Neuronal stem cell (in vitro differentiated cells): ENCODE measurements around the gene MTHFD2L.
A peak's percentile ranks its signal among the peaks of the same experiment; 100 is the strongest.

Source experiments
- DNase-seq: peaks from one replicate; pipeline ENCODE4 v3.0.0-alpha.2; 2013; ENCODE audit warnings: low spot score
- H2AFZ ChIP-seq: one replicate; pipeline ENCODE4 v1.6.1; 2013; ENCODE audit warnings: mild to moderate bottlenecking, low read length, inconsistent platforms
- H2AK5ac ChIP-seq: 2 replicates; pipeline ENCODE4 v1.6.1; 2013; ENCODE audit warnings: low read depth, mild to moderate bottlenecking, inconsistent platforms, low read length, moderate library complexity, mixed read lengths
- H2BK120ac ChIP-seq: 2 replicates; pipeline ENCODE4 v1.6.1; 2013; ENCODE audit warnings: low read depth, mild to moderate bottlenecking, inconsistent platforms, low read length, moderate library complexity, mixed read lengths
- H2BK12ac ChIP-seq: one replicate; pipeline ENCODE4 v1.6.1; 2013; ENCODE audit warnings: low read length, inconsistent platforms
- H2BK15ac ChIP-seq: 2 replicates; pipeline ENCODE4 v1.6.1; 2013; ENCODE audit warnings: mild to moderate bottlenecking, low read length, inconsistent platforms, mixed read lengths
- H2BK5ac ChIP-seq: one replicate; pipeline ENCODE4 v1.6.1; 2013; ENCODE audit warnings: inconsistent platforms, mild to moderate bottlenecking, low read length, moderate library complexity
- H3K14ac ChIP-seq: one replicate; pipeline ENCODE4 v1.6.1; 2013; ENCODE audit warnings: low read length, inconsistent platforms
- H3K18ac ChIP-seq: 2 replicates; pipeline ENCODE4 v1.6.1; 2013; ENCODE audit warnings: low read length, inconsistent platforms
- H3K23ac ChIP-seq: 2 replicates; pipeline ENCODE4 v1.6.1; 2013; ENCODE audit warnings: low read depth, mild to moderate bottlenecking, mixed read lengths, low read length, inconsistent platforms; ENCODE audit not compliant: poor library complexity
- H3K27ac ChIP-seq: replicated peaks from 3 replicates; pipeline ENCODE4 v1.5.1; 2013; ENCODE audit warnings: low read length, inconsistent platforms
- H3K27me3 ChIP-seq, 3 experiments: 2 replicates each; pipeline ENCODE4 v1.6.1; 2013; ENCODE audit warnings: low read length in 3 of 3, mild to moderate bottlenecking in 2 of 3, inconsistent platforms in 1 of 3, low read depth in 1 of 3, mixed read lengths in 1 of 3, moderate library complexity in 1 of 3; ENCODE audit not compliant: control insufficient read depth in 3 of 3, insufficient read depth in 3 of 3
- H3K36me3 ChIP-seq, 2 donors: replicated peaks in 1 of 2; 2 replicates each; pipeline ENCODE4 v1.6.1; 2013; ENCODE audit warnings: low read length in 2 of 2; ENCODE audit not compliant: control insufficient read depth in 2 of 2, insufficient read depth in 2 of 2
- H3K4ac ChIP-seq: 2 replicates; pipeline ENCODE4 v1.6.1; 2013; ENCODE audit warnings: inconsistent platforms, mild to moderate bottlenecking, low read length, moderate library complexity
- H3K4me1 ChIP-seq, 2 donors: 1 replicate in 1 of 2; 2 replicates in 1 of 2; pipeline ENCODE4 v1.6.1; 2013; ENCODE audit warnings: low read length in 2 of 2, low read depth in 1 of 2; ENCODE audit not compliant: control insufficient read depth in 2 of 2, insufficient read depth in 1 of 2
- H3K4me2 ChIP-seq: one replicate; pipeline ENCODE4 v1.6.1; 2013; ENCODE audit warnings: mild to moderate bottlenecking, low read length, inconsistent platforms; ENCODE audit not compliant: insufficient read depth, poor library complexity, severe bottlenecking
- H3K4me3 ChIP-seq, 2 donors: 2 replicates each; pipeline ENCODE4 v1.5.1; 2013; ENCODE audit warnings: low read length in 2 of 2, mild to moderate bottlenecking in 2 of 2, inconsistent platforms in 1 of 2, moderate library complexity in 1 of 2
- H3K79me1 ChIP-seq: one replicate; pipeline ENCODE4 v1.6.1; 2013; ENCODE audit warnings: low read depth, mild to moderate bottlenecking, inconsistent platforms, low read length, moderate library complexity
- H3K9ac ChIP-seq: one replicate; pipeline ENCODE4 v1.6.1; 2013; ENCODE audit warnings: mild to moderate bottlenecking, low read depth, low read length, inconsistent platforms; ENCODE audit not compliant: poor library complexity
- H3K9me3 ChIP-seq, 2 donors: replicated peaks in 1 of 2; 2 replicates each; pipeline versions ENCODE3 to v1.6.1; 2013; ENCODE audit warnings: low read length in 2 of 2, mild to moderate bottlenecking in 2 of 2, inconsistent platforms in 1 of 2, low read depth in 1 of 2, mixed read lengths in 1 of 2, moderate library complexity in 1 of 2; ENCODE audit not compliant: control insufficient read depth in 2 of 2, insufficient read depth in 1 of 2
- H4K8ac ChIP-seq: one replicate; pipeline ENCODE4 v1.6.1; 2013; ENCODE audit warnings: low read depth, mild to moderate bottlenecking, inconsistent platforms, low read length, moderate library complexity
- H4K91ac ChIP-seq: one replicate; pipeline ENCODE4 v1.6.1; 2013; ENCODE audit warnings: low read length, low read depth, mild to moderate bottlenecking, inconsistent platforms; ENCODE audit not compliant: poor library complexity
- WGBS, 2 donors: extraction: QIAGEN DNeasy Blood & Tissue Kit; methylation state at CpG; one replicate each; pipeline ENCODE4 v1.1.7; 2013; ENCODE audit warnings: missing lambda C conversion rate in 2 of 2, mixed read lengths in 1 of 2; ENCODE audit not compliant: insufficient read length in 2 of 2, insufficient replicate concordance in 1 of 2; ENCODE audit errors: extremely low coverage in 2 of 2; 5-methylcytosine and 5-hydroxymethylcytosine counted together

MTHFD2L gene

GRCh38 chr4:74112399-74113105 lies 45.4 kb upstream of the MTHFD2L start:
- Histone ChIP-seq H3K18ac (no peak overlapping the region), H3K36me3 (no peaks in the 10 kb centered on the region), H2BK120ac (no peak overlapping the region), H3K4me2 (no peak overlapping the region), H3K23ac (no peak overlapping the region), H3K27me3 (no peaks in the 10 kb centered on the region), H3K4me3 (no peak overlapping the region), H3K14ac (peak overlapping the region; percentile 84), H3K9me3 (no peaks in the 10 kb centered on the region), H2AK5ac (no peak overlapping the region), H4K91ac (no peak overlapping the region), H3K4me1 (peaks cover 0 to 19% of the 10 kb centered on the region in 2 donors), H3K27ac (no peak overlapping the region), H3K9ac (no peak overlapping the region), H3K79me1 (no peaks in the 10 kb centered on the region), H4K8ac (no peak overlapping the region), H2BK5ac (no peak overlapping the region), H2BK15ac (no peak overlapping the region), H3K4ac (no peak overlapping the region), H2AFZ (peak overlapping the region; percentile 57), H2BK12ac (no peak overlapping the region)
- no peak for DNase-seq
- WGBS, 2 donors = no CpG with 5 or more reads among the region's 3 CpGs

DNA sequence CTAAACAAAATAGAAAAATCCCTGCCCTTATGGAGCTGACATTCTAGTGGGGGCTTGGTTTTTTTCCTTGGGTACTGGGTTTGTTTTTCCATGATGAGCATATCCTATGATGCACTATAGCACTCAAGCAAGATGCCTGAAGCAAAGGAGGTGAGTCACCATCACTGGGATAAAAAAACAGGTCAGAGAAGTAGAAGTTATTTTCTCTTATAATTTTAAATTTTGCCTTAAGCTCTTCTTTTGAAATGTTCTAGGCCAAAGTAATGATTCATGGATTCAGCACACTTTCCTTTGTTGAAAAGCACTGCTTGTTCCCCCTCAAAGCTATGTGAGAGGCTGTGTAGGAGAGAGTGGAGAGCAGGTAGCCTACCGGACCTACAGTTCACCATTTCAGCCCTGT lies 43.7 kb upstream of the MTHFD2L start:
- H4K91ac ChIP-seq = no peak overlapping the region
- H3K18ac ChIP-seq = no peak overlapping the region
- H3K9me3 ChIP-seq = peaks cover 2 to 9% of the 10 kb centered on the region in 2 donors
- no peaks in the 10 kb centered on the region for H3K36me3 ChIP-seq
- no peaks in the 10 kb centered on the region for H3K27me3 ChIP-seq
- H2BK120ac ChIP-seq = no peak overlapping the region
- H2AK5ac ChIP-seq = no peak overlapping the region
- no peak overlapping the region for H2BK12ac ChIP-seq
- DNase-seq = no peak
- no peak overlapping the region for H2BK5ac ChIP-seq
- no peak overlapping the region for H4K8ac ChIP-seq
- H3K4me3 ChIP-seq = no peak overlapping the region
- H3K9ac ChIP-seq = no peak overlapping the region
- no peak overlapping the region for H3K23ac ChIP-seq
- H3K79me1 ChIP-seq = no peaks in the 10 kb centered on the region
- H3K4me2 ChIP-seq = no peak overlapping the region
- WGBS, 2 donors = no CpG with 5 or more reads among the region's 1 CpG
- H3K14ac ChIP-seq = no peak overlapping the region
- H3K4ac ChIP-seq = no peak overlapping the region
- peaks cover 0 to 8% of the 10 kb centered on the region in 2 donors for H3K4me1 ChIP-seq
- H2AFZ ChIP-seq = no peak overlapping the region
- no peak overlapping the region for H3K27ac ChIP-seq
- H2BK15ac ChIP-seq = no peak overlapping the region

DNA sequence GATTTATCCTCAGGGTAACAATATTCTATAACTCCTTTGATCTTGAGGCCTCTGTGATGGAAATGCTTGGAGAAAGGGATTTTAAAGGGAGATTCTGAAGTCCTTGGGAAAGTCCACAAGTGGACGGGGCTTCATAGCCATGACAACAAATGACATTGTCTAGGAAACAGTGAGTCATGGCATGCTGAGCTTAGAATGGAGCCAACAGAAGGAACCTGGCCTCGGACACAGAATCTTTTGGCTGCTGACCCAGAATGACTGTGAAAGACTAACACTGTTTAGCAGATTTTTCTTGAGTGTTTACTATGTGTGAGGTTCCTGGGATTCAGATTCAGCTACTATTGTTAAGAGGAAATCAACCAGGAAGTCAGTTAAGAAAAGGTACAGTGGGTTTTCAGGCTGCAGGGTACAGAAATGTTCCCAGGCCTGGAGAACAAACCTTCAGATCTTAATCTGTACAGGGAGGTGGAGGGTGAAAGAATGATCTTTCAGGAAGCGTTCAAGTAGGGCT lies 40.8 kb upstream of the MTHFD2L start:
- Histone ChIP-seq H3K9me3 (peaks cover 2 to 13% of the 10 kb centered on the region in 2 donors), H3K27ac (no peak overlapping the region), H3K23ac (no peak overlapping the region), H2BK12ac (no peak overlapping the region), H3K4me1 (peaks cover 0 to 5% of the 10 kb centered on the region in 2 donors), H3K27me3 (no peaks in the 10 kb centered on the region), H3K4ac (no peak overlapping the region), H3K36me3 (no peaks in the 10 kb centered on the region), H2AK5ac (no peak overlapping the region), H4K8ac (no peak overlapping the region), H3K14ac (no peak overlapping the region), H3K18ac (no peak overlapping the region), H3K79me1 (no peaks in the 10 kb centered on the region), H2BK5ac (no peak overlapping the region), H2AFZ (peak overlapping the region; percentile 65), H2BK120ac (no peak overlapping the region), H3K9ac (no peak overlapping the region), H3K4me3 (no peak overlapping the region), H2BK15ac (no peak overlapping the region), H4K91ac (no peak overlapping the region), H3K4me2 (no peak overlapping the region)
- no peak for DNase-seq
- no CpG with 5 or more reads among the region's 3 CpGs for WGBS, 2 donors

GRCh38 chr4:74118600-74119338 lies 39.1 kb upstream of the MTHFD2L start:
- Histone ChIP-seq H2BK5ac (no peak overlapping the region), H3K14ac (no peak overlapping the region), H3K18ac (no peak overlapping the region), H3K23ac (no peak overlapping the region), H4K91ac (no peak overlapping the region), H4K8ac (no peak overlapping the region), H3K4me1 (peaks cover 0 to 7% of the 10 kb centered on the region in 2 donors), H2BK12ac (no peak overlapping the region), H3K9ac (no peak overlapping the region), H3K9me3 (peaks cover 2 to 13% of the 10 kb centered on the region in 2 donors), H2BK120ac (no peak overlapping the region), H2BK15ac (no peak overlapping the region), H3K4ac (no peak overlapping the region), H3K79me1 (no peaks in the 10 kb centered on the region), H3K36me3 (no peaks in the 10 kb centered on the region), H2AFZ (no peak overlapping the region), H3K27ac (no peak overlapping the region), H3K4me2 (no peak overlapping the region), H3K27me3 (no peaks in the 10 kb centered on the region), H2AK5ac (no peak overlapping the region), H3K4me3 (no peak overlapping the region)
- DNase-seq = no peak
- WGBS, 2 donors = no CpG with 5 or more reads among the region's 6 CpGs
